Vagina (tissue), 2 donors: ENCODE measurements around the gene ST8SIA6. TPM values are rescaled to one million over a fixed set of nuclear protein-coding genes. Genes with fewer than 3 reads are reported as not detected.

Experiments used
- DNase-seq, 2 donors: peaks; one replicate each; pipeline ENCODE4 v3.0.0-alpha.2; 2017; ENCODE audit errors: extremely low spot score in 2 of 2
- H3K27ac ChIP-seq: fragments of 200-600 bp; sonication (generic); one replicate; pipeline ENCODE4 v1.5.1; 2019
- H3K27me3 ChIP-seq: fragments of 200-600 bp; sonication (generic); one replicate; pipeline ENCODE4 v1.5.1; 2019
- H3K36me3 ChIP-seq, 2 donors: fragments of 200-600 bp; sonication (generic); one replicate each; pipeline ENCODE4 v1.5.1; 2017 to 2019
- H3K4me1 ChIP-seq: fragments of 200-600 bp; sonication (generic); one replicate; pipeline ENCODE4 v1.5.1; 2019
- H3K4me3 ChIP-seq, 2 donors: fragments of 200-600 bp; sonication (generic); 1 replicate in 1 of 2; 2 replicates in 1 of 2; pipeline ENCODE4 v1.5.1; 2016 to 2019
- H3K9me3 ChIP-seq: fragments of 200-600 bp; sonication (generic); one replicate; pipeline ENCODE4 v1.5.1; 2019
- POLR2A ChIP-seq, 2 donors: fragments of 450-650 bp; IDR thresholded peaks; one replicate each; pipeline ENCODE4 v1.6.1; 2017; ENCODE audit warnings: antibody characterized with exemption in 2 of 2, mild to moderate bottlenecking in 2 of 2, moderate library complexity in 2 of 2
- POLR2AphosphoS5 ChIP-seq, 2 donors: sonication (generic); formaldehyde crosslinking; IDR thresholded peaks; one replicate each; pipeline ENCODE4 v1.9.0; 2017; ENCODE audit warnings: antibody characterized with exemption in 2 of 2, mild to moderate bottlenecking in 2 of 2, low read depth in 1 of 2; ENCODE audit not compliant: insufficient read depth in 1 of 2
- intact Hi-C: fragments of 100-400 bp; cut with DNase I; formaldehyde crosslinking; loops from one replicate; pipeline ENCODE4 v1.15.1; 2023
- total RNA-seq: library from RNA; depleted of rRNA; stranded (reverse); fragments of >200 nt; gene quantifications from one replicate; pipeline ENCODE4 v1.2.3, GENCODE V29; 2016
- TF ChIP-seq, protein P1 (sequence below), 3 experiments: fragments of 450-650 bp in 2 of 3; fragments of 200-600 bp in 1 of 3; sonication (generic) in 1 of 3; IDR thresholded peaks; one replicate each; pipeline ENCODE4 v1.5.1; 2017 to 2019; ENCODE audit warnings: antibody characterized with exemption in 3 of 3, mild to moderate bottlenecking in 2 of 3, moderate library complexity in 2 of 3

The ST8SIA6 gene
- total RNA-seq, 1 donor from 2014 or later: 1.2 TPM

DNA sequence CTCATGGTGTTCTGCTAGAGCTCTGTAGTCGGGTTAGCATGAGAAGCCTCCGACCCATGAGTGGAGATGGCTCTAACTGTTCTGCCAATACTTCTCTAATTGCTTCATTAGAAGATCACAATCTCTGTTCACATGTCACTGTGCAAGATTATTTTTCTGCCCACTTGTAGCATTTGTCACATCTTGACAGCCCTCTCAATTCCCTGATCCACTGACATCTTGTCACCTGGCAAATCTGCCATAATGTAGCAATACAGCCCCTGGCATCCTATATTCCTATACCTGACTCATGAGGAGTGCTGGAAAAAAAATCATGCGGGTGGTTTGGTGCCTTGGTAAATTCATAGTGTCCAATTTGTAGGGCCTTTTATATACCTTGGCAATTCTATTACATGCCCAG is 58.4 kb downstream of the ST8SIA6 start:
- TF ChIP-seq, protein P1, sequence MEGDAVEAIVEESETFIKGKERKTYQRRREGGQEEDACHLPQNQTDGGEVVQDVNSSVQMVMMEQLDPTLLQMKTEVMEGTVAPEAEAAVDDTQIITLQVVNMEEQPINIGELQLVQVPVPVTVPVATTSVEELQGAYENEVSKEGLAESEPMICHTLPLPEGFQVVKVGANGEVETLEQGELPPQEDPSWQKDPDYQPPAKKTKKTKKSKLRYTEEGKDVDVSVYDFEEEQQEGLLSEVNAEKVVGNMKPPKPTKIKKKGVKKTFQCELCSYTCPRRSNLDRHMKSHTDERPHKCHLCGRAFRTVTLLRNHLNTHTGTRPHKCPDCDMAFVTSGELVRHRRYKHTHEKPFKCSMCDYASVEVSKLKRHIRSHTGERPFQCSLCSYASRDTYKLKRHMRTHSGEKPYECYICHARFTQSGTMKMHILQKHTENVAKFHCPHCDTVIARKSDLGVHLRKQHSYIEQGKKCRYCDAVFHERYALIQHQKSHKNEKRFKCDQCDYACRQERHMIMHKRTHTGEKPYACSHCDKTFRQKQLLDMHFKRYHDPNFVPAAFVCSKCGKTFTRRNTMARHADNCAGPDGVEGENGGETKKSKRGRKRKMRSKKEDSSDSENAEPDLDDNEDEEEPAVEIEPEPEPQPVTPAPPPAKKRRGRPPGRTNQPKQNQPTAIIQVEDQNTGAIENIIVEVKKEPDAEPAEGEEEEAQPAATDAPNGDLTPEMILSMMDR (IDR thresholded peaks at IDR 0.05): no peak
- TF ChIP-seq POLR2A (IDR thresholded peaks at IDR 0.05) (no peak), POLR2AphosphoS5 (IDR thresholded peaks at IDR 0.05; ENCODE audit: insufficient read depth in 1 of 2, low read depth in 1 of 2) (no peak)
- no peaks in the 10 kb centered on the region for H3K36me3 ChIP-seq
- no peak for DNase-seq
- no peaks in the 10 kb centered on the region for H3K27me3 ChIP-seq
- intact Hi-C loops: no loop called here
- no peak overlapping the region for H3K4me3 ChIP-seq
- H3K27ac ChIP-seq: no peak overlapping the region
- no peaks in the 10 kb centered on the region for H3K4me1 ChIP-seq
- H3K9me3 ChIP-seq: no peaks in the 10 kb centered on the region

DNA sequence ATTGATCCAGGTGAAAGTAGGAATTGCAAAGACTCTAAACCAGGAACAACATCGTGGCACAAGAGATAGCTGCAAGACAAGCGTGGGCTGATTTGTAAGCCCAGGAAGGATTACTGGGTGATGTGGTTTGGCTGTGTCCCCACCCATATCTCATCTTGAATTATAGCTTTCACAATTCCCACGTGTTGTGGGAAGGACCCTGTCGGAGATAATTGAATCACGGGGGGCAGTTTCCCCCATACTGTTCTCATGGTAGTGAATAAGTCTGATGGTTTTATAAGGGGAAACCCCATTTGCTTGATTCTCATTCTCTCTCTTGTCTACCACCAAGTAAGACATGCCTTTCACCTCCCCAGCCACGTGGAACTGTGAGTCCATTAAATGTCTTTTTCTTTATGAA is 59.5 kb downstream of the ST8SIA6 start:
- TF ChIP-seq POLR2AphosphoS5 (IDR thresholded peaks at IDR 0.05; ENCODE audit: insufficient read depth in 1 of 2, low read depth in 1 of 2) (no peak), POLR2A (IDR thresholded peaks at IDR 0.05) (no peak)
- TF ChIP-seq, protein P1 (IDR thresholded peaks at IDR 0.05): no peak
- Histone ChIP-seq H3K36me3 (no peaks in the 10 kb centered on the region), H3K27me3 (no peaks in the 10 kb centered on the region), H3K4me3 (no peak overlapping the region), H3K27ac (no peak overlapping the region), H3K4me1 (no peaks in the 10 kb centered on the region), H3K9me3 (no peaks in the 10 kb centered on the region)
- intact Hi-C loops: no loop called here
- no peak for DNase-seq

DNA sequence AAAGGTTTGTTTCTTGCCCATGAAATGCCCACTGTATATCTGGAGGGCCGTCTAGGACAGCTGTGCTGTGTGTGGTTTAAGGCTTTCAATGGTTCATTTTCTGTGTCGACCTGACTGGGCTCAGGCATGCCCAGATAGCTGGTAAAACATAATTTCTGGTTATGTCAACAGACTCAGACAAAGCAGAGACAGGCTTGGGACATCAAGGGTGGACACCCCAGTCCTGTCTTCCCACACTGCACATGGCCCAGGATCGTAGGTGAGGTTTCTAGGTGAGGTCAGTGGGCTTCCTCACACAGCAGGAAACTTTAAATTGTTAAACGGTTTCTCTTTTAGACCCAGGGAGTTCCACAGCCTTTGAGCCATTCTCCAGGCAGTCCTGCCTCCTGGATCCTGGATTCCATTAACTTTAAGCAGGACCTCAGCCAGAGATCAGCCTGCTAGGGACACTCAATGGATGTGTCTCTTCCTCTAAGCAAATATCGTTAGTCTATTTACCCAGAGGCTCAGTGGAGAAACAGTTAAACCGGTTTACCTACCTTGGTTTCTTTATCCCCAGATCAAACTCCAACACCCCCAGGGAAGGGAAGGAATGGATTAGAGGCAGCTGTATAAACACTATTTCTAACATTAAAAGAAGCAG is 66.4 kb downstream of the ST8SIA6 start:
- TF ChIP-seq POLR2AphosphoS5 (IDR thresholded peaks at IDR 0.05; ENCODE audit: insufficient read depth in 1 of 2, low read depth in 1 of 2): no peak
- TF ChIP-seq POLR2A (IDR thresholded peaks at IDR 0.05): no peak
- TF ChIP-seq, protein P1 (IDR thresholded peaks at IDR 0.05): no peak

DNA sequence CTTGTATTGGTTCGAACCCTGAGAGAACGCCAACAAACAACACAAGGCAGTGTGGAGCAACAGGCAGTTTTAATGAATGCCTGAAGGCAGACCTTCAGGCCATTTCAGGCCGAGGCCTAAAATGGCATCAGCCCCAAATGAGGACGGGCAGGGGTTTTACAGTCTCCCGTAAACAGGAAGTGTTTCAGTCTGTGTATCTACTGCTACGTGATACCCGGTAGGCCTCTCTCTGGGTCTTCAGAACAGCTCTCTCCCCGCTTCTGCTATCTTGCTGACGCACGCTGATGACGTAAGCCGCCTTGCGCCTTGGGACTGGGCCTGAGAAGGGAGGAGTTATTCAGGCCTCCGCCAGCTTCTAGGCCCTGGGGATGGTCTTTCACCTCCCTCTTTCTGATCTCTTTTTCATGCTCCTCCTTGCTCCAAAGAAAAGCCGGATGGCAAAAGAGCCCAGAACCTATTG is 67.7 kb downstream of the ST8SIA6 start:
- Histone ChIP-seq H3K36me3 (no peaks in the 10 kb centered on the region), H3K27me3 (no peaks in the 10 kb centered on the region), H3K4me3 (no peak overlapping the region), H3K27ac (no peak overlapping the region), H3K4me1 (peaks cover under 1% of the 10 kb centered on the region), H3K9me3 (no peaks in the 10 kb centered on the region)
- intact Hi-C loops: no loop called here
- DNase-seq: no peak
- TF ChIP-seq POLR2AphosphoS5 (IDR thresholded peaks at IDR 0.05; ENCODE audit: insufficient read depth in 1 of 2, low read depth in 1 of 2): no peak
- no peak for TF ChIP-seq POLR2A (IDR thresholded peaks at IDR 0.05)
- TF ChIP-seq, protein P1 (IDR thresholded peaks at IDR 0.05): no peak

More for the DNA sequence above, 66.4 kb downstream of the ST8SIA6 start:
- Histone ChIP-seq H3K9me3 (no peaks in the 10 kb centered on the region), H3K4me1 (no peaks in the 10 kb centered on the region), H3K36me3 (no peaks in the 10 kb centered on the region), H3K27ac (no peak overlapping the region), H3K4me3 (no peak overlapping the region), H3K27me3 (no peaks in the 10 kb centered on the region)
- intact Hi-C loops: no loop called here
- no peak for DNase-seq

DNA sequence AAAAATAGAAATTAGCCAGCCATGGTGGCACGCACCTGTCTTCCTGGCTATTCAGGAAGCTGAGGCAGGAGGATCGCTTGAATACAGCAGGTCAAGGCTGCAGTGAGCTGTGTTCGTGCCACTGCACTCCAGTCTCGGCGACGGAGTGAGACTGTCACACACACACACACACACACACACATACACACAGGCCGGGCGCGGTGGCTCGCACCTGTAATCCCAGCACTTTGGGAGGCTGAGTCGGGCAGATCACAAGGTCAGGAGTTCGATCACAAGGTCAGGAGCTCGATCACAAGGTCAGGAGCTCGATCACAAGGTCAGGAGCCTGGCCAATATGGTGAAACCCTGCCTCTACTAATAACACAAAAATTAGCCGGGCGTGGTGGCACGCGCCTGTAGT is 68.4 kb downstream of the ST8SIA6 start:
- Histone ChIP-seq H3K27me3 (no peaks in the 10 kb centered on the region), H3K36me3 (no peaks in the 10 kb centered on the region), H3K9me3 (no peaks in the 10 kb centered on the region), H3K4me1 (peaks cover 6% of the 10 kb centered on the region), H3K27ac (no peak overlapping the region), H3K4me3 (no peak overlapping the region)
- intact Hi-C loops: no loop called here
- no peak for DNase-seq
- TF ChIP-seq POLR2A (IDR thresholded peaks at IDR 0.05) (no peak), POLR2AphosphoS5 (IDR thresholded peaks at IDR 0.05; ENCODE audit: insufficient read depth in 1 of 2, low read depth in 1 of 2) (no peak)
- TF ChIP-seq, protein P1 (IDR thresholded peaks at IDR 0.05): no peak
